Measurements from ENCODE around the gene USP32.

The USP32 gene

GRCh38 chr17:60416368-60416925 is 24.5 kb upstream of the USP32 start:
- no peak overlapping the region for H3K4me3 ChIP-seq (ENCODE audit: control insufficient read depth, low read depth, low read length)
- DNase-seq (ENCODE audit: low read depth): no peak
- no peak for TF ChIP-seq CTCF (IDR thresholded peaks at IDR 0.05; ENCODE audit: control insufficient read depth, insufficient read depth, low read depth, low read length, missing control alignments)

- TF ChIP-seq CTCF (IDR thresholded peaks at IDR 0.05; ENCODE audit: control insufficient read depth, insufficient read depth, low read depth, low read length, missing control alignments): no peak
These were observed 23.2 kb upstream of the USP32 start for GRCh38 chr17:60415146-60415545.

GRCh38 chr17:60412701-60413100 is 20.8 kb upstream of the USP32 start:
- H3K4me3 ChIP-seq (ENCODE audit: control insufficient read depth, low read depth, low read length): no peak overlapping the region
- TF ChIP-seq CTCF (IDR thresholded peaks at IDR 0.05; ENCODE audit: control insufficient read depth, insufficient read depth, low read depth, low read length, missing control alignments): no peak
- DNase-seq (ENCODE audit: low read depth): no peak

More at GRCh38 chr17:60415146-60415545, 23.2 kb upstream of the USP32 start:
- no peak overlapping the region for H3K4me3 ChIP-seq (ENCODE audit: control insufficient read depth, low read depth, low read length)
- DNase-seq (ENCODE audit: low read depth): no peak

GRCh38 chr17:60410001-60410400 is 18.1 kb upstream of the USP32 start:
- no peak for TF ChIP-seq CTCF (IDR thresholded peaks at IDR 0.05; ENCODE audit: control insufficient read depth, insufficient read depth, low read depth, low read length, missing control alignments)
- no peak overlapping the region for H3K4me3 ChIP-seq (ENCODE audit: control insufficient read depth, low read depth, low read length)
- DNase-seq (ENCODE audit: low read depth): no peak

GRCh38 chr17:60406887-60407286 is 15.0 kb upstream of the USP32 start:
- DNase-seq (ENCODE audit: low read depth): no peak
- no peak for TF ChIP-seq CTCF (IDR thresholded peaks at IDR 0.05; ENCODE audit: control insufficient read depth, insufficient read depth, low read depth, low read length, missing control alignments)
- no peak overlapping the region for H3K4me3 ChIP-seq (ENCODE audit: control insufficient read depth, low read depth, low read length)

- no peak for TF ChIP-seq CTCF (IDR thresholded peaks at IDR 0.05; ENCODE audit: control insufficient read depth, insufficient read depth, low read depth, low read length, missing control alignments)
- no peak for DNase-seq (ENCODE audit: low read depth)
- no peak overlapping the region for H3K4me3 ChIP-seq (ENCODE audit: control insufficient read depth, low read depth, low read length)
These were observed 12.0 kb upstream of the USP32 start for GRCh38 chr17:60403962-60404361.

- TF ChIP-seq CTCF (IDR thresholded peaks at IDR 0.05; ENCODE audit: control insufficient read depth, insufficient read depth, low read depth, low read length, missing control alignments): no peak
- DNase-seq (ENCODE audit: low read depth): no peak
- H3K4me3 ChIP-seq (ENCODE audit: control insufficient read depth, low read depth, low read length): no peak overlapping the region
These were observed 11.5 kb upstream of the USP32 start for GRCh38 chr17:60403523-60403810.

All from AG09309 (cell line).